ENCODE measurements around the gene NBPF14.
"Not testable (repeated sequence)": the region's sequence is repeated elsewhere in the genome, so short reads cannot be mapped to it uniquely, and the experiment has no call there.

- not testable (repeated sequence) for TF ChIP-seq CTCF (IDR thresholded peaks at IDR 0.05); RFX5 (IDR thresholded peaks at IDR 0.05; ENCODE audit: low read length)
These were observed 9.5 kb upstream of the NBPF14 start for GRCh38 chr1:148605266-148605665.

Data from SK-N-SH (cell line).